HTERT RPE-1 (cell line): ENCODE results near the gene SFTPB.
"Not testable (repeated sequence)": the region's sequence is repeated elsewhere in the genome, so short reads cannot be mapped to it uniquely, and the experiment has no call there.

Experiments
- in situ Hi-C: fragments of 300-500 bp; cut with MboI; formaldehyde crosslinking; loops from 4 replicates; pipeline ENCODE4 v1.14.3; 2020; ENCODE audit warnings: low sequenced_read_pairs

SFTPB gene

DNA sequence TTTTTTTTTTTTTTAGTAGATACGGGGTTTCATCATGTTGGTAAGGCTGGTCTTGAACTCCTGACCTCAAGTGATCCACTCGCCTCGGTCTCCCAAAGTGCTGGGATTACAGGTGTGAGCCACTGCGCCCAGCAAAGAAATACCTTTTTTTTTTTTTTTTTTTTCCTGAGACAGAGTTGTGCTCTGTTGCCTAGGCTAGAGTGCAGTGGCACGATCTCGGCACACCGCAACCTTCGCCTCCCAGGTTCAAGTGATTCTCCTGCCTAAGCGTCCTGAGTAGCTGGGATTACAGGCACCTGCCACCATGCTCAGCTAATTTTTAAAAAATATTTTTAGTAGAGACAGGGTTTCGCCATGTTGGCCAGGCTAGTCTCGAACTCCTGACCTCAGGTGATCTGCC, 7.7 kb downstream of the SFTPB start:
- in situ Hi-C loops: not testable (repeated sequence)

DNA sequence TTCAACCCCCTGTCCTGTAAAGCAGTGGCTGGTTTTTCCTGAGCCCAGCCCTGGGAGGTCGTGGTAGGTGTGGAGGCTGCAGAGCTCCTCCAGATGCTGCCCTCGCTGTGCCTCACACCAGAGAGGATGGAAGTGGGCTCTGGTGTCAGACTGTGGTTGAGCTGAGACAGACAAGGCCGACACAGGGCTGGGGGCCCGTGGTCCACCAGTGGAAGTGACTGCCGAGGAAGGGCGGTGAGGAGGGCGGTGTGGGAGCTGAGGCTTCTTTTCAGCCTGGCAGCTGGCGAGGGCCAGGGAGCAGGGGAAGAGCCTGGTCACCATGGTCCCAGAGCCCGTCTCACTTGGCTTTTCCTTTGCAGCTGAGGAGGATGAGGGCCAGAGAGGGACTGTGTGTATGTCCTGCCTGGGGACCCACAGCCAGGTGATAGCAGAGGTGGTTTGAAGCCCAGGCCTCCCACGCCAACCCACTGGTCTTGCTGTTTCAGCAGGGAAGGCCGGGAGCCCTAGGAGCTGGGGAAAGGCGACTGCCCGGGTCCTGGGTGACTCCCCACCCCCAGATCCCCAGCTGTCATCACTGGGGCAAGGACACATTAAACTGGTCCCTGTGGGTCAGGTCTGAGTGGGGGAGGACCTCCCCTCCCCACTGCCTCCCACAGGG, 8.5 kb downstream of the SFTPB start:
- in situ Hi-C loops: no loop called here

DNA sequence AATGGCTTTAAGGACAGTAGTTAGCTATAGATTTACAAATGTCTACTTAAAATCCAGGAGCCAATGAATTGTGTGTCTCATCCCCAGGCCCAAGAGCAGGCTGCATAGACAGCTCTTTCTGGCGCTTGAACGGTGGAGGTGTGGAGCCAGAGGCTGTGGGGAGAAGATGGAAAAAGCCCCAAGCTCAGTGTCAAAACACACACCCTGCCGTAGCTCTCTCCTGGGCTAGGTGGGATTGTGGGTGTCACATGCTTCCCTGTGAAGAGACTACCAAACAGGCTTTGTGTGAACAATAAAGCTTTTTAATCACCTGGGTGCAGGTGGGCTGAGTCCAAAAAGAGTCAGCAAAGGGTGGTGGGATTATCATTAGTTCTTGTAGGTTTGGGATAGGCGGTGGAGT, 10.6 kb downstream of the SFTPB start:
- in situ Hi-C loops: not testable (repeated sequence)

DNA sequence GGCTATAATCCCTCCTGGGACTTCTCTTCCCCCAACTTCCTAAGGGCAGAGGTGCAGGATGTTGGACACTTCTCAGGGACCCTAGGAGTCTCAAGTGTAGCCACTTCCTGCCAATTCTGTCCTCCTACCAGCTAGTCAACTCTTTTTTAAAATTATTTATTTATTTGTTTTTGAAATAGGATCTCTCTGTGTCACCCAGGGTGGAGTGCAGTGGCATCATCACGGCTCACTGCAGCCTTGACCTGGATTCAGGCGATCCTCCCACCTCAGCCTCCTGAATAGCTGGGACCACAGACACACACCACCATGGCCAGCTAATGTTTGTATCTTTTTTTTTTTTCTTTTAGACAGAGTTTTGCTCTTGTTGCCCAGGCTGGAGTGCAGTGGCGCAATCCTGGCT, 11.5 kb downstream of the SFTPB start:
- in situ Hi-C loops: no loop called here

DNA sequence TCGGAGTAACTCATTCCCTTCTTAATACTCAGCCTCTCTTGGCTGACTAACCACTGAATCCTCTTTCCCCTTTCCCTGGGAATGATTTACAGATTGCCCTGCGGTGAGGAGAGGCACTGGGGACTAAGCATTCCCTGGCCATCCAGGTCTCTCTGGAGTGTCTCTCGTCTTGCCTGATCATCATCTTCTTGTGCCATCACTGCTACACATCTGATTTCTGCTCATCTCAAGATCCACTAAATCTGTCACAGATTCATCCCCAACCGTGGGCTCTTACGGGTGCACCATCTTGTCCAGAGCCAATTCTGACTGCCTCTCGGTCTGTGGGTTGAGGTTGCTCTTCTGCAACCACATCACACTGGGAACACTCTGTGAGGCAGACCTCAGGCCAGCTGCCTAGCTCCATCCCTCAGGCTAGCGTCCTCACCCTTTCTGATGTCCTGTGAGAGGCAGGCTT, 12.0 kb downstream of the SFTPB start:
- in situ Hi-C loops: no loop called here

DNA sequence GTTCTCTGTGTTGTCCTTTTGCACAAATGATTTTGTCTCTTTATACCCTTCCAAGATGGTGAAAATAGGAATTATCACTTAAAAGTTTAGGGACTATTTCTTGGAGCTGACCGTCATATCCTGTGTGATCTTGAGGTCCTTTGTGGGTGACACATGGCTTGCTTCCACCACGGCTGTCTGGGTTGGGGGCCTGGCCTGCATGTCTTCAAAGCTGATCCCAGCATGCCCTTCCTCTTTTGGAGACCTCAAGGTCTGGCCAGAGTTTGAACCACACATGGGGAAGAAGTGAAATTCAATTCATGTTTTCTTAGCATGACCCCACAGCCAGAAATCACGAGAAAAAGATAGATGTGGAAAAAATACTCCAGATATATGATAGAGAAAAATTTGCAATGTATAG, 14.0 kb downstream of the SFTPB start:
- in situ Hi-C loops: no loop called here

DNA sequence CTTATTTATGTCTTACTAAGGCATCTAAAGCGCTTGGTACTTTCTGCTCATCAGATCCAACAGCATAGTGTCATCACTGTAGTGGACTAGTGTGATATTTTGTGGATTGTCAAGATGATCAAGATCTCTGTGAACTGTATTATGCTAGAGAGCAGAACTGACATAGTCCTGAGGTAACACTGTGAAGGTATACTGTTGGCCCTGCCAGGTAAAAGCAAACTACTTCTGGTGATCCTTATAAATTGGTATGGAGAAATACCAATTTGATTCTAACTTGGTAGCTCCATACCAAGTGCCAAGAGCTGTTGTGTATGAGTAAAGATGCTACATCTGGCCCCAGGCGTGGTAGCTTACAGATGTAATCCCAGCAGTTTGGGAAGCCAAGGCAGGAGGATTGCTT, 15.9 kb downstream of the SFTPB start:
- in situ Hi-C loops: no loop called here

DNA sequence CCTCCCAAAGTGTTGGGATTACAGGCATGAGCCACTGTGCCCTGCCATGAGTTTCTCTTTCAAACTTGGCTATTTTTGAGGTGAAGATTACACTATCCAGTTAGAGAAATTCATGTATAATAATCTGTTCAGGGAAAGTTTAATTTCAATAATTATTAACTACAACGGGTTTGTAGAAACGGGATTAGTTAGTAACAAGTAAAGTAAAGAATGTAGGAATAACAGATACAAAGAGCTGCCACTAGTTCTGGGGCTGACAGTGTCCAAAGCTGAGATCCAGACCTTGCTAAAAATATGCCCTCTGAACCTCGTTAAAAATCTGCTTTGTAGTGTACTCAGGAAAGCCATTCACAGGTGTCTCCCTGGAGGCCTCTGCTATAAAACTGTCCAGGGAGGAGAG, 16.9 kb downstream of the SFTPB start:
- in situ Hi-C loops: no loop called here

DNA sequence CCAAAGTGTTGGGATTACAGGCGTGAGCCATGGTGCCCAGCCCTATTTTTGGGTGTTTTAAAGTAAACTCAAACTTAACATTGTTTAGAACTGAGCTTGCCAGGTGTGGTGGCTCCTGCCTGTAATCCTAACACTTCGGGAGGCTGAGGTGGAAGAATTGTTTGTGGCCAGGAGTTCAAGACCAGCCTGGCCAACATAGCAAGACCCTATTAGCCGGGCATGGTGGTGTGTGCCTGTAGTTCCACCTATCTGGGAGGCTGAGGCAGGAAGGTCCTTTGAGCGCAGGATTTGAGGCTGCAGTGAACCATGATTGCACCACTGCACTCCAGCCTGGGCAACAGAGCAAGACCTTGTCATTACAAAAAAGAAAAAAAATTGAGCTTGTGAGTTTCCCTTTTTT, 17.5 kb downstream of the SFTPB start:
- in situ Hi-C loops: no loop called here

DNA sequence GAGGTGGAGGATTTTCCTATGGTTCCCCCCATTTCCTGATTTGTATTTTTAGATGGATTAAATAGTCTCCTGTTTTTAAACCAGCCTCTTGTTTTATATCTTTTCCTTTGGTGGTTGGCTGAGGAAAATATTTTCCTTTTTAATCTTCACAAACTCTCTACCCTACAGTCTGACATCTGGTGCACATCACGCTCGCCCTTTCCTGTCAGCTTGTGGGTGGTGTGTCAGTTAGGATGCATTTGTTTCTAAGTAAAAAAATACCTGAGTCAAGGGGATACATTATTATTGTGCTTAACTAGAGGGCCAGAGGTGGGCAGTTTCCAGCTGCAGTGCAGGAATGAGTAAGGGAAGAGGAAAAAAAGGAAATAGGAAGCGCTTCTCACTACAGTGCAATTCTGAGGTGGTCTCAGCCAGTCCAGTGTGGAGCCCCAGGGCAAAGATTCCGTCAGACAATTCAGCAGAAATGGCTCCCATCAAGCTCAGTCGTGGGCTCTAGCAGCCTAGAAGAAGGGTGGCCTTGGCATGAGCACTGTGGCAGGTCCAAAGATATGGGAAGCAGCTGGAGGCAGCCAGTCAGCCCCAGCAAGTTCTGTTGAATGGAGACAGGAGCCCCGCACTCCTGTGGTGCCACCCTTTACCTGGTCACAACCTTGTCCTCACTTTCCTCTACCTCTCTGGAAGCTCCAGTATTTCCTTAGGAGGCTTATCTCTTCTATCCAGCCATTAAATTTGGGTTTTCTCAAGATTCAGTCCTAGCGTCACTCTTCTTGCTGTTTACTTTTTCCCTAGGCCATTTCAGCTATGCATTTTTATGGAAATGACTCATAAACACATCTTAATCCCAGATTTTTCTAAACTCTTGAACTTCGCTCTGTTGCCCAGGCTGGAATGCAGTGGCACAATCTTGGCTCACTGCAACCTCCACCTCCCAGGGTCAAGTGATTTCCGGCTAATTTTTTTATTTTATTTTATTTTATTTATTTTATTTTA, 18.5 kb downstream of the SFTPB start:
- in situ Hi-C loops: no loop called here

DNA sequence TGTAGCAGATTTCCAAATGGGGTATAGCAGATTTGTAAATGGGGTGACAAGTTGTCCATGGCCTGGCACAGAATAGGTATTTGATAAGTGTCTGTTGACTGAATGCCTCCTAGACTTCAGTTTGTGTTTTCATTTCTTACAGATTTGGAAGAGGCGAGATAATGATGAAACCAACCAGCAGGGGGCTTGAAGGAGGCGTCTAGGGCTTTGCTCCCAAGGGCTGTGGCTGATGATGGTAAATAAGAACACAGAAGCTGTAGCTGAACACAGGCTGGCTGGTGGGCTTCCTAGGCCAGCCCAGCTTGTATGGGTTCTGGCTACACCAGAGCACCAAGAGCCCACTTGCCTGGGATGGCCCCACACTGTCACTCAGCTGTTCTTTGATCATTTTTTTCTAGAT, 19.4 kb downstream of the SFTPB start:
- in situ Hi-C loops: no loop called here

DNA sequence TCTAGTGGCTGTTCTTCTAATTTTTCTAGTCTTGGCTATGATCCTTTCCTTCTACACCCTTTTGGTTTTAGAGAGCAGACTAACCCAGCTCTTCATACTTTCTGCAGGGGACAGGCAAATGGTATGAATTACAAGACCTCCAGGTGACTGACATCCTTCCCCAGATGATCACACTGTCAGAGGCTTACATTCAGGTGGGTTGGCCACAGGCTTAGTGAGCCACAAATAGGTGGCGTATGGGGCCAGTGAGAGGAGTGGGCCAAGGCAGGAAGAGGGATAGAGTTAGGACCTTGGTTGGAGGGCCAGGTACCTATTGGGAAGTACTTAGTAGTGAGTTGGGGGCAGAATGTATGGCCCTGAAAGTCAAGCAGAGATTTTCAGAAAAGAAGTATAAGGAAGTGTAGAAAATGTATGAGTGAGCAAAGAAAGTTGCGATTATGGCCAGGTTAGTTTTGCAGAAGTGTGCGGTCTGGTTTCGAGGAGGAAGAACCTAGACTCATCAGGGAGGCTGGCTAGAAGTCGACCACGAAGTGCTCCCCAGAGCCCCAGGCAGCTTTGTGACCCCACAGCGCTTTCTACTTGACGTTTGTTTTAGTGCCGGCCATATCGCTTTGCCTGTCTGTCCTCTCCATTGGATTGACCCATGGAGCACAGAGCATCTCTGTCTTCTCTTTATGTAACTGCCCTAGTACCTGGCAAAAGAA, 20.0 kb downstream of the SFTPB start:
- in situ Hi-C loops: no loop called here

DNA sequence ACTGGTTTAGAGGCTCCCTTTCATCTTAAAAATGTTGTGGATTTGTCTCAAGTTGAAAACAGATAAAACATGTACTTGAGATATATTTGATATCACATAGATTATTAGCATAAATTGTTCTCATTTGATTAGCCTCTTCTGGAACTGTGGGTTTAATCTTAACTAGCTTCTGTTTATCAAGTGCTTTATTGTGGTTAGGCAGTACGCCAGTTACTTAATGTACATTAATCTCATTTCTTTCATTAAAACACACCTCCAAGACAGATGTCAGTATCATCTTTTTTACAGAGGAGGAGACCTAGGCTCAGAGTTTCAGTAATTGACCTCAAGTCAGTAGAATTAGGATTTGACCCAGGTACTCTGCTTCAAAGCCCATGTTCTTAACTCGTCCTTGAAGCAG, 21.8 kb downstream of the SFTPB start:
- in situ Hi-C loops: no loop called here

DNA sequence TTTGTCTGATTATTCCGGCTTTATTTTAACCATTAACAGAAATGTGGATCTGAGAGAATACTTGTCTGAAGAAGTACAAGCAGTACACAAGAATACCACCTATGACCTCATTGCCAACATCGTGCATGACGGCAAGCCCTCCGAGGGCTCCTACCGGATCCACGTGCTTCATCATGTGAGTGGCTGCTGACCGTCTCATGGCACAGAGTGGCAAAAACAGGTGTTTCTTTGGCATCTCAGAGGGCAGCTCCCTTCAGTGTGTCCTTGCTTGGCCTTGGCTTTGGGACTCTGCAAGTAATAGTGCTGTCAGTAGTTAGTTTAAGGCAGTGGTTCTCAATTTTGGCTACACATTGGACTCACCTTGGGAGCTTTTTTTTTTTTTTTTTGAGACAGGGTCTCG, 23.1 kb downstream of the SFTPB start:
- in situ Hi-C loops: no loop called here

DNA sequence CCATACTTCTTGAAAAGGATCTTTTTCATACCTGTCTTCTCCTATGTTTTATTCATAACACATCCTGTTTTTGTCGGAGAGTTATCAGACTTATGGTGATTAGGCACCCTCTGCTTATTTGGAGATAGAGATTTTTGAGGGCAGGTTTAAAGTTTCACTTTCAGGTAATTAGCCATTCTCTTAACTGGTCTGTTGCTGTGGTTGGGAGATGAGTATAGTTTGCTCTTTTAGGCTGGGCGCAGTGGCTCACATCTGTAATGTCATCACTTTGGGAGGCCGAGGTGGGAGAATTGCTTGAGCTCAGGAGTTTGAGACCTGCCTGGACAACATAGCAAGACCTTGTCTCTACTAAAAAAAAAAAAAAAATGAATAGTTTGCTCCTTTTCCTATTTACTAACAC, 25.3 kb downstream of the SFTPB start:
- in situ Hi-C loops: no loop called here

DNA sequence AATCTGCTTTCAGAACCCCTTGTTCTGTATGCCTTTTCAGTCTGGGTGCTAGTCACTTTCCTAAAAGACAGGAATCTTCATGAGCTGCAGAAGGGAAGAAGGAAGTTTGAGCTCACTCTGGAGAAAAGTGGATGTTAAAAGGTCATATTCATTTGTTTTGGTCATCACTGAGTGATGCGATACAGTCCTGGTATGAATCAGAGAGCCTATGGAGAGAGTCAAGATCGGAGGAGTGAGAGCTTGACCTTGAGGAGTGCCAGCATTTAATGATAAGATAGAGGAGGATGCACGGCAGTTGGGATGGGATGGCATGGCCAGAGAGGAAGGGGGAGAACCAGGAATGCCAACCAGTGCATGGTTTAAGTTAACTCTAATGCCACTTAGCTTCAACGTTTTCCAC, 32.4 kb downstream of the SFTPB start:
- in situ Hi-C loops: no loop called here

DNA sequence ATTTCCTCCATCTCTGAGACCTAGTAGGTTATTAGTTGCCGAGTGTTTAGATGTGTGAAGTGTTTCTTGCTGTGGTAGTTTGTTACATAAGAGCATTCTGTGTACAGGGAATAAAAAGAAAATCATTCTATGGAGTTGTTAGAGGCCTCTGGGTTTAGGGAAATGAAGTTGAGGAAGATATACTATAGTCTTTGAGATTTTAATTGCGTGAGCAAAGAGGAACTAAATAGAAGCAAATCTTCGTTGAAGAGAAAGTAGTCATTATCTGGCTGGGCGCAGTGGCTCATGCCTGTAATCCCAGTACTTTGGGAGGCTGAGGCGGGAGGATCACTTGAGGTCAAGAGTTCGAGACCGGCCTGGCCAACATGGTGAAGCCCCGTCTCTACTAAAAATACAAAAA, 33.0 kb downstream of the SFTPB start:
- in situ Hi-C loops: no loop called here

DNA sequence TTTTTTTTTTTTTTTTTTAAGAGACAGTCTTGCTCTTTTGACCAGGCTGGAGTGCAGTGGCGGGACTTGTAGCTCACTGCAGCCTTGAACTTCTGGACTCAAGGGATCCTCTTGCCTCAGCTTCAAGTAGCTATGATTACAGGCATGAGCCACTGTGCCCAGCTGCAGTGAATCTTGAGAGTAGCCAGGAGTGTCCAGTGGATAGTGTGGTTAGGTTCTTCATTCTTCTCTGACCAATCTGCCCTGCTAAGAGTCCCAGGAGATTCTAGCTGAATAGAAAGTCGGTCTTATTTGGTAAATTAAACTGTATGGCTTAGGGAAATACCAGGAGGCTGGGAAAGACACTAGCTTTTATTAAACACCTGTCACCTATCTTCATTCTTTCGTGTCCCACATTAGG, 36.7 kb downstream of the SFTPB start:
- in situ Hi-C loops: no loop called here

DNA sequence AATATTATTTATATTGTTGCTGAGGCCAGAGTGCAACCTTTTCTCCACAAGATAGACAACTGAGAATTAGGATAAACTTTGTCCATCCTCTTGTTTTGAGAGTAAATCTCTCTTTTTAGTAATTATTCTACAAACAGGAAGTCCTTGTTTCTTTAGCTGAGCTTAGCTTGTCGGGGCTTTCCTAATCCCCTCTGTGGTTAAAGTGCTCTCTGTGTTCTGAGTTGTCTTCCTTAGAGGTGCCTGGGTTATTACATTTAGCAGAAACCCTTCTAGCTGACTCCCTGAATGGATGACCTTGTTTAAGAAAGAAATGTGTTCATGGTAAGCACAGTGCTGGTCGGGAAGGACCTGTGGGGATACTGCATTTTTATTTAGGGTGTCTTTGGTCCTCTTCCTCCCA, 39.3 kb downstream of the SFTPB start:
- in situ Hi-C loops: no loop called here

DNA sequence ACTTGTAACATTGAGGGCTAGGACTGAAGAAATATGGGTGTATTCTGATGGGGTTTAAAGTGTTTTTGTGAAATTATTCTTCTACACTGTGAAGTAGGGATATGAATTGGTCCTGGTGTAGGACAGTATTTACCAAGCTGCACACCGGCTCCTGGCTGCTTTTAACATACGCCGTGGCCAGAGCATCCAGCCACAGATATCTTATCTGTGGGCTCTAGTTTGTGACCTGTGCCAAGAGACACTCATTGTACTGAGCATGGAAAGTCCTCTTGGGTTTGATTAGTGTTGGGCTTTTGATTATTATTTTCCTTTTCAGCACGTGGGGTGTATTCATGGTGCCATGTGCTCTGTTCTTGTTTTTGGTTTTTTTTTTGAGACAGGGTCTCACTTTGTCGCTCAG, 44.0 kb downstream of the SFTPB start:
- in situ Hi-C loops: no loop called here

DNA sequence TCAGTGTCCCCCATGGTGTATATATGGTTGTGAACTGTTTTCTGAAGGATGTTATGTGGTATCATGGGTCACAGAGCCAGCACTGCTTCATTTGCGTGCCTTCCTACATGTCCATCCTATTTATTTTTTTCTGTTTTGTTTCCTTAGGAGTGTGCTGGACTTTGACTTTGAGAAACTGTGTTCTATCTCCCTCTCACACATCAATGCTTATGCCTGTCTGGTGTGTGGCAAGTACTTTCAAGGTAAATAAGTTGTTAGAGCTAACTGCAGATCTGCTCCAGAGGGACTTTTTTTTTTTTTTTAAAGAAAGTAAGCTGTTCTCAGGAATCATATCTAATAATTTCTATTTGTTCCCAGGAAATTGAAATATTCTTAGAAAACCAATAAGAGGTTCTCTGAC, 46.7 kb downstream of the SFTPB start:
- in situ Hi-C loops: no loop called here

DNA sequence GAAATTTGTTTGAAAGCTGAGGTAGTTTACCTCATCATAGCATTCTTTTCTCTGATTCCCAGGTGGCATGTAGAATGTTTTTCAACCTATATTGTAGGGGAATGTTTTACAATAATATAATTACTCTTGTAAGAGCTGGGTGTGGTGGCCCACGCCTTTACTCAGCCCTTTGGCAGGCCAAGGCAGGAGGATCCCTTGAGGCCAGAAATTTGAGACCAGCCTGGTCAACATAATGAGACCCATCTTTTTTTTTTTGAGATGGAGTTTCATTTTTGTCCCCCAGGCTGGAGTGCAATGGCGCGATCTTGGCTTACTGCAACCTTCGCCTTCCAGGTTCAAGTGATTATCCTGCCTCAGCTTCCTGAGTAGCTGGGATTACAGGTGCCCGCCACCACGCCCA, 48.4 kb downstream of the SFTPB start:
- in situ Hi-C loops: no loop called here
